Motor neuron (in vitro differentiated cells): ENCODE measurements around the gene ZNF714. TPM values are rescaled to one million over a fixed set of nuclear protein-coding genes. Genes with fewer than 3 reads are reported as not detected.

Source experiments
- ATAC-seq, 8 experiments: fragments of 200-7000 bp; cut with Tn5 transposase; replicated peaks in 6 of 8; 2 replicates each; pipeline ENCODE4 v1.8.0; 2021; ENCODE audit warnings: mild to moderate bottlenecking in 8 of 8, moderate library complexity in 8 of 8
- H3K27ac ChIP-seq, 2 donors: fragments of 250-450 bp; sonication (Bioruptor Pico); 2 replicates each; pipeline ENCODE4 v1.9.0; 2021; ENCODE audit warnings: antibody characterized with exemption in 2 of 2, mild to moderate bottlenecking in 2 of 2, moderate library complexity in 1 of 2
- H3K4me1 ChIP-seq, 2 donors: fragments of 250-450 bp; sonication (Bioruptor Pico); replicated peaks in 1 of 2; 2 replicates each; pipeline ENCODE4 v1.6.1; 2021; ENCODE audit warnings: antibody characterized with exemption in 2 of 2, mild to moderate bottlenecking in 2 of 2, moderate library complexity in 1 of 2
- H3K4me3 ChIP-seq, 5 donors: fragments of 250-450 bp; sonication (Bioruptor Pico); 2 replicates each; pipeline ENCODE4 v1.9.0; 2021; ENCODE audit warnings: antibody characterized with exemption in 5 of 5, mild to moderate bottlenecking in 5 of 5, moderate library complexity in 4 of 5
- WGBS, 10 experiments: fragments of 450-650 bp; shearing (Covaris generic); methylation state at CpG; one replicate each; pipeline ENCODE4 v1.0.0; 2022; 5-methylcytosine and 5-hydroxymethylcytosine counted together
- in situ Hi-C, 9 experiments: fragments of 400-800 bp; cut with MboI; loops; one replicate each; pipeline ENCODE4 v1.15.0; 2021; ENCODE audit warnings: low sequenced_read_pairs in 9 of 9, low pct_unique_long_range_greater_than_20kb in 2 of 9; ENCODE audit not compliant: unreplicated experiment in 9 of 9
- total RNA-seq, 8 experiments: library from RNA; unstranded; fragments of 300-600 nt; gene quantifications; 2 replicates each; pipeline versions ENCODE4 v1.2.3 to v1.2.4, GENCODE V29; 2022

Gene ZNF714
- 10 to 100 TPM in 6 of 8 experiments, 1 to 10 TPM in 2; 2.7 to 18.4 (median 14.3) TPM for total RNA-seq

GRCh38 chr19:21082011-21082975, at the start of gene ZNF714:
TSS of gene ZNF714 (plus strand) at chr19:21082203. CDS start at chr19:21098269, 16,066 bp downstream.
- Histone ChIP-seq H3K4me3 (peak within 1 kb of the TSS; percentile 44 to 73 (median 55)), H3K27ac (peak within 1 kb of the TSS; percentile 81 to 88), H3K4me1 (peaks cover 0 to 6% of the 10 kb centered on the region in 2 donors)
- in situ Hi-C loops, result no loop called here
- peak; percentile 98 to 100 (median 100) for ATAC-seq
- 0 to 53% (median 0%) methylated on average over 1 to 4 of the region's 38 CpGs; no CpG with 5 or more reads in 1 of the 10 experiments for WGBS, 10 experiments

- Histone ChIP-seq H3K27ac (no peak overlapping the region), H3K4me3 (no peak overlapping the region), H3K4me1 (no peaks in the 10 kb centered on the region)
- in situ Hi-C loops, result no loop called here
- no peak for ATAC-seq
Measured at GRCh38 chr19:21045028-21045427, 37.0 kb upstream of the ZNF714 start.

- Histone ChIP-seq H3K4me3 (no peak overlapping the region), H3K4me1 (no peaks in the 10 kb centered on the region), H3K27ac (no peak overlapping the region)
- ATAC-seq, result no peak
- in situ Hi-C loops, result no loop called here
- WGBS, 10 experiments, result 80 to 100% (median 94%) methylated on average over 1 to 3 of the region's 3 CpGs
Measured at GRCh38 chr19:21046489-21046888, 35.5 kb upstream of the ZNF714 start.

GRCh38 chr19:21047716-21048115, 34.3 kb upstream of the ZNF714 start:
- no peak for ATAC-seq
- in situ Hi-C loops, result no loop called here
- Histone ChIP-seq H3K4me3 (no peak overlapping the region), H3K27ac (no peak overlapping the region), H3K4me1 (no peaks in the 10 kb centered on the region)
- WGBS, 10 experiments, result 86 to 100% (median 100%) methylated on average over 1 to 2 of the region's 2 CpGs

- in situ Hi-C loops, result no loop called here
- no peaks in the 10 kb centered on the region for H3K4me1 ChIP-seq
- H3K4me3 ChIP-seq, result no peak overlapping the region
- H3K27ac ChIP-seq, result no peak overlapping the region
- ATAC-seq, result no peak
- 80 to 100% (median 89%) methylated on average over 1 to 4 of the region's 5 CpGs; no CpG with 5 or more reads in 2 of the 10 experiments for WGBS, 10 experiments
Measured at GRCh38 chr19:21052902-21053301, 29.1 kb upstream of the ZNF714 start.

- Histone ChIP-seq H3K4me1 (no peaks in the 10 kb centered on the region), H3K27ac (no peak overlapping the region), H3K4me3 (no peak overlapping the region)
- in situ Hi-C loops, result no loop called here
- ATAC-seq, result no peak
Measured at GRCh38 chr19:21065336-21065735, 16.7 kb upstream of the ZNF714 start.

- H3K4me3 ChIP-seq, result no peak overlapping the region
- H3K27ac ChIP-seq, result no peak overlapping the region
- no peak for ATAC-seq
- H3K4me1 ChIP-seq, result peaks cover 0 to 6% of the 10 kb centered on the region in 2 donors
- 17 to 100% (median 63%) methylated on average over 1 of the region's 1 CpG; no CpG with 5 or more reads in 3 of the 10 experiments for WGBS, 10 experiments
- in situ Hi-C loops, result no loop called here
Measured at GRCh38 chr19:21084343-21084742, 2.3 kb downstream of the ZNF714 start.

- in situ Hi-C loops, result no loop called here
- Histone ChIP-seq H3K27ac (no peak overlapping the region), H3K4me3 (no peak overlapping the region), H3K4me1 (peaks cover 0 to 6% of the 10 kb centered on the region in 2 donors)
- WGBS, 10 experiments, result 71 to 100% (median 100%) methylated on average over 1 to 3 of the region's 3 CpGs; no CpG with 5 or more reads in 1 of the 10 experiments
- ATAC-seq, result no peak
Measured at GRCh38 chr19:21087871-21088270, 5.9 kb downstream of the ZNF714 start.

- peak in 5 of 8 experiments; percentile 21 to 60 (median 39) for ATAC-seq
- no peak overlapping the region for H3K4me3 ChIP-seq
- in situ Hi-C loops, result no loop called here
- no peaks in the 10 kb centered on the region for H3K4me1 ChIP-seq
- no peak overlapping the region for H3K27ac ChIP-seq
Measured at GRCh38 chr19:21092109-21092508, 10.1 kb downstream of the ZNF714 start.

- in situ Hi-C loops, result no loop called here
- Histone ChIP-seq H3K4me1 (no peaks in the 10 kb centered on the region), H3K27ac (no peak overlapping the region), H3K4me3 (no peak overlapping the region)
- WGBS, 10 experiments, result 50 to 100% (median 100%) methylated on average over 1 of the region's 1 CpG; no CpG with 5 or more reads in 3 of the 10 experiments
- ATAC-seq, result peak in 2 of 8 experiments; percentile 23 to 38
Measured at GRCh38 chr19:21094347-21095025, 12.5 kb downstream of the ZNF714 start.

GRCh38 chr19:21098291-21098690, 16.3 kb downstream of the ZNF714 start:
- Histone ChIP-seq H3K4me3 (no peak overlapping the region), H3K27ac (no peak overlapping the region), H3K4me1 (no peaks in the 10 kb centered on the region)
- WGBS, 10 experiments, result 33 to 100% (median 94%) methylated on average over 1 to 2 of the region's 2 CpGs; no CpG with 5 or more reads in 1 of the 10 experiments
- in situ Hi-C loops, result no loop called here
- ATAC-seq, result no peak

- in situ Hi-C loops, result no loop called here
- peak in 1 of 8 experiments; percentile 51 for ATAC-seq
- Histone ChIP-seq H3K4me3 (no peak overlapping the region), H3K27ac (no peak overlapping the region), H3K4me1 (no peaks in the 10 kb centered on the region)
- 80 to 100% (median 94%) methylated on average over 1 to 2 of the region's 2 CpGs; no CpG with 5 or more reads in 4 of the 10 experiments for WGBS, 10 experiments
Measured at GRCh38 chr19:21101521-21102242, 19.7 kb downstream of the ZNF714 start.

- no peak overlapping the region for H3K4me3 ChIP-seq
- no peak overlapping the region for H3K27ac ChIP-seq
- no peaks in the 10 kb centered on the region for H3K4me1 ChIP-seq
- ATAC-seq, result no peak
- in situ Hi-C loops, result no loop called here
Measured at GRCh38 chr19:21109116-21109515, 27.1 kb downstream of the ZNF714 start.
